ENCODE data around the gene ATAD3B.

Gene ATAD3B

DNA sequence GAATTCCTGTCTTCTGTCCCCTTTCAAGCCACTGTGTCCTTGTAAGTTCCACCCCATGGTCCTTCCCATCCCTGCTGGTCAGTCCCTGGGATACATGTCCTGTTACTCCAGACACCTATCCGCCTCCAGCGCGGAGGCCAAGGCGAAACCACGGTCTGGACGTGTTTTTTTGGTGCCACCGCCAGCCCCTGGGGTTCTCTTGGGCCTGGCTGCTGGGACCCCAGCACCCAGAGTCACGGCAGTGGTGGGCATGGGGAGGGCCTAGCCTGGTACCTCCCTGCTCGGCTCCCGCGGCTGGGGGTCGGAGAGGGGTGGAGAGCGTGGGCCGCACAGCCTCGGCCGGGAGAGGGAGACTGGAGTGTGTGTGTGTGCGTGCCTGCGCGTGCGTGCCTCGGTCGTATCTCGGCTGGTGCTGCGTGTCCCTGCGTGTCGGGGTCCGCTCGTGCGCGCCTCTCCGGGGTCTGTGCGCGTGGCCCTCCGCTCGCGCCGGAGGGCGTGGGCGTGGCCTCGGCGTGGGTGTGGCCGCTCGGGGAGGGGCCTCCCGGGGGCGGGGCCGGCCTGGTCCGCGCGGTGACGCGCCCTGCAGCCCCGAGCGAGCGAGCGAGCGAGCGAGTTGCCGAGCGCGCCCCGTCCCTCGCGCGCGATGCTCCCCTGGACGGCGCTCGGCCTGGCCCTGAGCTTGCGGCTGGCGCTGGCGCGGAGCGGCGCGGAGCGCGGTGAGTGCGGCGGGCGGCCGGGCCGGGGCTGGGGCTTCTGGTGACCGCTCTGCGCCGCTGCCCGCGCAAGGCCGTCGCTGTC is 36.3 kb upstream of the ATAD3B start, which contains the start of gene VWA1:
TSS of gene VWA1 (plus strand) at position 585 of the 798 bp plus-strand sequence. CDS start at position 644, 59 bp downstream.
- no peak within 1 kb of the TSS for H3K27ac ChIP-seq (replicated peaks)
- peak; percentile 14 to 49 for DNase-seq (ENCODE audit: low read depth in 1 of 2, low spot score in 1 of 2)
- H3K27me3 ChIP-seq (ENCODE audit: insufficient read depth, poor library complexity, severe bottlenecking), result peaks cover 11% of the 10 kb centered on the region
- TF ChIP-seq POLR2AphosphoS5 (IDR thresholded peaks at IDR 0.05; ENCODE audit: low read depth) (no peak), GABPA (IDR thresholded peaks at IDR 0.05; ENCODE audit: low read depth) (no peak), SPI1 (IDR thresholded peaks at IDR 0.05; ENCODE audit: borderline replicate concordance, low read depth) (no peak)
- TF ChIP-seq, protein P1, sequence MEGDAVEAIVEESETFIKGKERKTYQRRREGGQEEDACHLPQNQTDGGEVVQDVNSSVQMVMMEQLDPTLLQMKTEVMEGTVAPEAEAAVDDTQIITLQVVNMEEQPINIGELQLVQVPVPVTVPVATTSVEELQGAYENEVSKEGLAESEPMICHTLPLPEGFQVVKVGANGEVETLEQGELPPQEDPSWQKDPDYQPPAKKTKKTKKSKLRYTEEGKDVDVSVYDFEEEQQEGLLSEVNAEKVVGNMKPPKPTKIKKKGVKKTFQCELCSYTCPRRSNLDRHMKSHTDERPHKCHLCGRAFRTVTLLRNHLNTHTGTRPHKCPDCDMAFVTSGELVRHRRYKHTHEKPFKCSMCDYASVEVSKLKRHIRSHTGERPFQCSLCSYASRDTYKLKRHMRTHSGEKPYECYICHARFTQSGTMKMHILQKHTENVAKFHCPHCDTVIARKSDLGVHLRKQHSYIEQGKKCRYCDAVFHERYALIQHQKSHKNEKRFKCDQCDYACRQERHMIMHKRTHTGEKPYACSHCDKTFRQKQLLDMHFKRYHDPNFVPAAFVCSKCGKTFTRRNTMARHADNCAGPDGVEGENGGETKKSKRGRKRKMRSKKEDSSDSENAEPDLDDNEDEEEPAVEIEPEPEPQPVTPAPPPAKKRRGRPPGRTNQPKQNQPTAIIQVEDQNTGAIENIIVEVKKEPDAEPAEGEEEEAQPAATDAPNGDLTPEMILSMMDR (IDR thresholded peaks at IDR 0.05; ENCODE audit: insufficient read depth, low read length), result no peak
- TF ChIP-seq, protein P2, sequence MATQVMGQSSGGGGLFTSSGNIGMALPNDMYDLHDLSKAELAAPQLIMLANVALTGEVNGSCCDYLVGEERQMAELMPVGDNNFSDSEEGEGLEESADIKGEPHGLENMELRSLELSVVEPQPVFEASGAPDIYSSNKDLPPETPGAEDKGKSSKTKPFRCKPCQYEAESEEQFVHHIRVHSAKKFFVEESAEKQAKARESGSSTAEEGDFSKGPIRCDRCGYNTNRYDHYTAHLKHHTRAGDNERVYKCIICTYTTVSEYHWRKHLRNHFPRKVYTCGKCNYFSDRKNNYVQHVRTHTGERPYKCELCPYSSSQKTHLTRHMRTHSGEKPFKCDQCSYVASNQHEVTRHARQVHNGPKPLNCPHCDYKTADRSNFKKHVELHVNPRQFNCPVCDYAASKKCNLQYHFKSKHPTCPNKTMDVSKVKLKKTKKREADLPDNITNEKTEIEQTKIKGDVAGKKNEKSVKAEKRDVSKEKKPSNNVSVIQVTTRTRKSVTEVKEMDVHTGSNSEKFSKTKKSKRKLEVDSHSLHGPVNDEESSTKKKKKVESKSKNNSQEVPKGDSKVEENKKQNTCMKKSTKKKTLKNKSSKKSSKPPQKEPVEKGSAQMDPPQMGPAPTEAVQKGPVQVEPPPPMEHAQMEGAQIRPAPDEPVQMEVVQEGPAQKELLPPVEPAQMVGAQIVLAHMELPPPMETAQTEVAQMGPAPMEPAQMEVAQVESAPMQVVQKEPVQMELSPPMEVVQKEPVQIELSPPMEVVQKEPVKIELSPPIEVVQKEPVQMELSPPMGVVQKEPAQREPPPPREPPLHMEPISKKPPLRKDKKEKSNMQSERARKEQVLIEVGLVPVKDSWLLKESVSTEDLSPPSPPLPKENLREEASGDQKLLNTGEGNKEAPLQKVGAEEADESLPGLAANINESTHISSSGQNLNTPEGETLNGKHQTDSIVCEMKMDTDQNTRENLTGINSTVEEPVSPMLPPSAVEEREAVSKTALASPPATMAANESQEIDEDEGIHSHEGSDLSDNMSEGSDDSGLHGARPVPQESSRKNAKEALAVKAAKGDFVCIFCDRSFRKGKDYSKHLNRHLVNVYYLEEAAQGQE (IDR thresholded peaks at IDR 0.05; ENCODE audit: insufficient replicate concordance, low read depth), result no peak
- no peak within 1 kb of the TSS for H3K4me3 ChIP-seq (replicated peaks; ENCODE audit: insufficient read depth, low read length)

DNA sequence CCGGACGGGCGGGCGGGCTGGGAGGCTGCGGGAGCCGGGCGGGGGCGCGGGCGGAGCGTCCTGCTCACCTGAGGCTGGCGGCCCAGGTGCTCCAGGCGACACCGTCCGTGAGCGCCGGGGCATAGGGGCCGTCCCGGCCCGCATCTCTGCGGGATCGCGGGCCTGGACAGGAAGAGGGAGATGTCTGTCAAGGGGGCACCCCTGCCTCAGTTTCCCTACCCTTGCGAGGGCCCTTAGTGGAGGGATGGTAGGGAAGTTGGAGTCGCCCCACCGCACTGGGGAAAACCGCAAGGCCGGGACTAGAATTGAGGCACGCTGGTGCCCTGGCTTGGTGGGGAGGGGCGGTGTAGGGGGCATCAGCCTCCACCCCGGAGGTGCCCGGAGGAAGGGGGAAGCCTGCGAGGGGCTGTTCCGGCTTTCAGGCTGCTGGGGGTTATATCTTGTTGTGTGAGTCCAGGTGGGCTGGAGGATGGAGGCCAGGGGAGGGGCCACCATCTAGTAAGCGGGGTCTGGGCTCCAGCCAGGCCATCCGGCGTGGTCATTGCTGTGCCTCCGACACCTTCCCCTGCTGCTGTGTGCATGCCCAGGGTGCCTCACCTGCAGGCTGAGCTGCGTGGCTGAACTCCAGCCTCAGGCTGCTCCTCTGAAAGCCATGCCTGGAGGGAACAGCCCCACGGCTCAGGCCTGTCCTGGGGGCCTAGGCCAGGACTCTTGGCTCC is 35.5 kb upstream of the ATAD3B start:
- no peak overlapping the region for H3K27ac ChIP-seq (replicated peaks)
- DNase-seq (ENCODE audit: low read depth in 1 of 2, low spot score in 1 of 2), result no peak
- TF ChIP-seq, protein P1 (IDR thresholded peaks at IDR 0.05; ENCODE audit: insufficient read depth, low read length), result no peak
- TF ChIP-seq POLR2AphosphoS5 (IDR thresholded peaks at IDR 0.05; ENCODE audit: low read depth) (no peak), GABPA (IDR thresholded peaks at IDR 0.05; ENCODE audit: low read depth) (no peak), SPI1 (IDR thresholded peaks at IDR 0.05; ENCODE audit: borderline replicate concordance, low read depth) (no peak)
- TF ChIP-seq, protein P2 (IDR thresholded peaks at IDR 0.05; ENCODE audit: insufficient replicate concordance, low read depth), result no peak
- H3K27me3 ChIP-seq (ENCODE audit: insufficient read depth, poor library complexity, severe bottlenecking), result peaks cover 11% of the 10 kb centered on the region
- H3K4me3 ChIP-seq (replicated peaks; ENCODE audit: insufficient read depth, low read length), result no peak overlapping the region

DNA sequence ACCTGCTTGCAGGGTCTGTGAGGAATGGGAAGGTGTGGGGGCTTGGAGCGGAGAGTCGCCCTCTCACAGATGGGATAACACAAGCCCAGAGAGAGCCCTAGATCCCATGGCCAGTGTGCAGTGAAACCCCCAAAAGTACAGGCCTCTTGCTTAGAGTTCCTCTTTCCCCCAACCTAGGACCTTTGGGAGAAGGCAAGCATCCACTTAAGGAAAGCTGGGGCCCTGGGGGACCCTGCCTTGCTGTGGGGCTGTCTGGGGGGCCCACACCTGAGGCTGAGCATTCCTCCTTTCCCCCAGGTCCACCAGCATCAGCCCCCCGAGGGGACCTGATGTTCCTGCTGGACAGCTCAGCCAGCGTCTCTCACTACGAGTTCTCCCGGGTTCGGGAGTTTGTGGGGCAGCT is 34.9 kb upstream of the ATAD3B start:
- DNase-seq (ENCODE audit: low read depth in 1 of 2, low spot score in 1 of 2), result no peak
- H3K4me3 ChIP-seq (replicated peaks; ENCODE audit: insufficient read depth, low read length), result no peak overlapping the region
- H3K27ac ChIP-seq (replicated peaks), result no peak overlapping the region
- peaks cover 11% of the 10 kb centered on the region for H3K27me3 ChIP-seq (ENCODE audit: insufficient read depth, poor library complexity, severe bottlenecking)
- peak; percentile 26; the same call in 1 of the 2 replicates for TF ChIP-seq SPI1 (IDR thresholded peaks at IDR 0.05; ENCODE audit: borderline replicate concordance, low read depth)
- TF ChIP-seq, protein P2 (IDR thresholded peaks at IDR 0.05; ENCODE audit: insufficient replicate concordance, low read depth), result no peak
